Neural progenitor cell (in vitro differentiated cells): ENCODE results near the gene HK2. TPM values are rescaled to one million over a fixed set of nuclear protein-coding genes. Genes with fewer than 3 reads are reported as not detected.
A peak's percentile ranks its signal among the peaks of the same experiment; 100 is the strongest.

Experiments used
- DNase-seq: peaks from one replicate; pipeline ENCODE4 v3.0.0-alpha.2; 2016; ENCODE audit warnings: low spot score
- H2AFZ ChIP-seq: fragments of 200-600 bp; sonication (generic); replicated peaks from 2 replicates; pipeline ENCODE4 v1.6.1; 2016; ENCODE audit warnings: antibody characterized with exemption
- H3F3A ChIP-seq: fragments of 200-600 bp; sonication (generic); 2 replicates; pipeline ENCODE4 v1.6.1; 2016; ENCODE audit warnings: antibody characterized with exemption, low read depth
- H3K27ac ChIP-seq: fragments of 200-600 bp; sonication (generic); 2 replicates; pipeline ENCODE4 v1.5.1; 2016; ENCODE audit warnings: mild to moderate bottlenecking
- H3K27me3 ChIP-seq: fragments of 200-600 bp; sonication (generic); 2 replicates; pipeline ENCODE4 v1.6.1; 2016; ENCODE audit warnings: mild to moderate bottlenecking, moderate library complexity
- H3K36me3 ChIP-seq: fragments of 200-600 bp; sonication (generic); 2 replicates; pipeline ENCODE4 v1.5.1; 2016
- H3K4me1 ChIP-seq: fragments of 200-600 bp; sonication (generic); 2 replicates; pipeline ENCODE4 v1.6.1; 2016; ENCODE audit warnings: mixed run types
- H3K4me2 ChIP-seq: fragments of 200-600 bp; sonication (generic); 2 replicates; pipeline ENCODE4 v1.6.1; 2016
- H3K4me3 ChIP-seq: fragments of 200-600 bp; sonication (generic); 2 replicates; pipeline ENCODE4 v1.5.1; 2016
- H3K79me2 ChIP-seq: fragments of 200-600 bp; sonication (generic); 2 replicates; pipeline ENCODE4 v1.6.1; 2016; ENCODE audit warnings: low read depth
- H3K9ac ChIP-seq: fragments of 200-600 bp; sonication (generic); 2 replicates; pipeline ENCODE4 v1.6.1; 2016
- H3K9me3 ChIP-seq: fragments of 200-600 bp; sonication (generic); 2 replicates; pipeline ENCODE4 v1.5.1; 2016; ENCODE audit warnings: low read depth
- H4K20me1 ChIP-seq: fragments of 200-600 bp; sonication (generic); 2 replicates; pipeline ENCODE4 v1.6.1; 2016; ENCODE audit warnings: low read depth
- H3K27ac Mint-ChIP-seq: 3 replicates; pipeline ENCODE4 v1.8.0; 2021; ENCODE audit warnings: mixed read lengths
- H3K27me3 Mint-ChIP-seq: 2 replicates; pipeline ENCODE4 v1.8.0; 2022; ENCODE audit warnings: low read depth, mild to moderate bottlenecking, inconsistent platforms, moderate library complexity, mixed read lengths; ENCODE audit not compliant: insufficient read depth
- H3K36me3 Mint-ChIP-seq: 3 replicates; pipeline ENCODE4 v1.8.0; 2021; ENCODE audit warnings: mixed read lengths
- H3K4me1 Mint-ChIP-seq: 3 replicates; pipeline ENCODE4 v1.8.0; 2021; ENCODE audit warnings: mixed read lengths
- H3K4me3 Mint-ChIP-seq: 3 replicates; pipeline ENCODE4 v1.8.0; 2021; ENCODE audit warnings: mild to moderate bottlenecking, moderate library complexity, mixed read lengths
- H3K9me3 Mint-ChIP-seq: 3 replicates; pipeline ENCODE4 v1.8.0; 2020; ENCODE audit warnings: mixed read lengths
- EZH2 ChIP-seq: fragments of 200-600 bp; sonication (generic); IDR thresholded peaks from 2 replicates; pipeline ENCODE4 v1.6.1; 2017; ENCODE audit warnings: antibody characterized with exemption, mild to moderate bottlenecking, moderate library complexity
- EZH2phosphoT487 ChIP-seq: fragments of 200-600 bp; sonication (generic); IDR thresholded peaks from 2 replicates; pipeline ENCODE4 v1.6.1; 2017; ENCODE audit warnings: antibody characterized with exemption
- total RNA-seq: library from RNA; depleted of rRNA; stranded (reverse); fragments of >200 nt; gene quantifications from 2 replicates; pipeline ENCODE4 v1.2.3, GENCODE V29; 2015; ENCODE audit warnings: low replicate concordance
- TF ChIP-seq, protein P1 (sequence below): fragments of 200-600 bp; sonication (generic); IDR thresholded peaks from 2 replicates; pipeline ENCODE4 v1.5.1; 2017; ENCODE audit warnings: antibody characterized with exemption, mild to moderate bottlenecking

Gene HK2
- total RNA-seq, 1 donor from 2014 or later, result 61.8 TPM

DNA sequence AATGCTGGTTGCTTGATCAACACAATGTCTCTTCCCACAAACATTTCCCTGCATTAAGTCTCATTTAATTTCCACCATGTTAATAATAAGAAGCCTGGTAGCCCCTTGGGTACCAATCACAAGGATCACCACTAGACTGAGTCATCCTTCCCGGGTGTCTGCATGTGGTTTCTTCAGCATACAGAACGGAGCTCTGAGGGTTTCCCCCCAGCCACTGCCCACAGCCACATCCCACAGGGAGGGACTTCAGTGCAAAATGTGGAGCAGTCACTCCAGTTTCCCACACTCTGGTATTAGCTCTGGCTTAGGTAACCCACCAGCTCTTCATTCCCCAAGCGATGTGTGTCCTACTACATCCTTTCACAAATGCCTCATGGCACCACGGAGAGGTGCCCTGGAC lies 81.8 kb downstream of the HK2 start:
- H3K9me3 ChIP-seq, result no peaks in the 10 kb centered on the region
- no peak overlapping the region for H3K4me3 ChIP-seq
- H4K20me1 ChIP-seq, result no peaks in the 10 kb centered on the region
- no peak overlapping the region for H3K4me2 ChIP-seq
- Mint-ChIP-seq H3K4me1 (no peaks in the 10 kb centered on the region), H3K36me3 (no peaks in the 10 kb centered on the region), H3K4me3 (no peak overlapping the region), H3K27me3 (peaks cover 4% of the 10 kb centered on the region), H3K27ac (no peak overlapping the region), H3K9me3 (no peaks in the 10 kb centered on the region)
- no peak for DNase-seq
- H3K9ac ChIP-seq, result no peak overlapping the region
- TF ChIP-seq EZH2phosphoT487, result no peak
- peaks cover 9% of the 10 kb centered on the region for H3K27me3 ChIP-seq
- H3K4me1 ChIP-seq, result no peaks in the 10 kb centered on the region
- no peak overlapping the region for H3K27ac ChIP-seq
- H3F3A ChIP-seq, result no peaks in the 10 kb centered on the region
- H2AFZ ChIP-seq, result no peak overlapping the region
- no peaks in the 10 kb centered on the region for H3K36me3 ChIP-seq
- H3K79me2 ChIP-seq, result no peaks in the 10 kb centered on the region

DNA sequence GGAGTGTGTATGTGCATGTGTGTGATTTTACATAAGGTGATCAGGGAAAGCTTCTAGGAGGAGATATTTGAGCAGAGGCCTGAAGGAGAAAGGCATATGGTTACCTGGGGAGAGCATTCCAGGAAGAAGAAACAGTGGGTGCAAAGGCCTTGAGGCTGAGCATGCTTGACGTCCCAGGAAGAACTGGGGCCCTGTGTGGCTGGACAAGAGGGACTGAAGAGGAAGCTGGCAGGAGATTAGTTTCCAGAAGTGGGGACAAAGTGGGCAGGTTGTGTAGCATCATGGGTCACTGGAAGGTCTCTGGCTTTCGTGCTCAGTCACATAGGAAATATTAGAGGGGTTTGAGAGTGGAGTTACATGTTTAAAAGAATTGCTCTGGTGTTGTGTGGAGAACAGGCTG lies 82.5 kb downstream of the HK2 start:
- Histone ChIP-seq H3K4me1 (no peaks in the 10 kb centered on the region), H4K20me1 (no peaks in the 10 kb centered on the region), H3K9ac (no peak overlapping the region), H3K4me3 (no peak overlapping the region), H3K27ac (no peak overlapping the region), H3K4me2 (no peak overlapping the region), H3K79me2 (no peaks in the 10 kb centered on the region), H3K9me3 (no peaks in the 10 kb centered on the region), H3K27me3 (peaks cover 10% of the 10 kb centered on the region), H3K36me3 (no peaks in the 10 kb centered on the region), H2AFZ (no peak overlapping the region), H3F3A (no peaks in the 10 kb centered on the region)
- DNase-seq, result no peak
- H3K4me1 Mint-ChIP-seq, result no peaks in the 10 kb centered on the region
- peaks cover 7% of the 10 kb centered on the region for H3K27me3 Mint-ChIP-seq
- H3K9me3 Mint-ChIP-seq, result no peaks in the 10 kb centered on the region
- H3K27ac Mint-ChIP-seq, result no peak overlapping the region
- no peaks in the 10 kb centered on the region for H3K36me3 Mint-ChIP-seq
- TF ChIP-seq, protein P1, sequence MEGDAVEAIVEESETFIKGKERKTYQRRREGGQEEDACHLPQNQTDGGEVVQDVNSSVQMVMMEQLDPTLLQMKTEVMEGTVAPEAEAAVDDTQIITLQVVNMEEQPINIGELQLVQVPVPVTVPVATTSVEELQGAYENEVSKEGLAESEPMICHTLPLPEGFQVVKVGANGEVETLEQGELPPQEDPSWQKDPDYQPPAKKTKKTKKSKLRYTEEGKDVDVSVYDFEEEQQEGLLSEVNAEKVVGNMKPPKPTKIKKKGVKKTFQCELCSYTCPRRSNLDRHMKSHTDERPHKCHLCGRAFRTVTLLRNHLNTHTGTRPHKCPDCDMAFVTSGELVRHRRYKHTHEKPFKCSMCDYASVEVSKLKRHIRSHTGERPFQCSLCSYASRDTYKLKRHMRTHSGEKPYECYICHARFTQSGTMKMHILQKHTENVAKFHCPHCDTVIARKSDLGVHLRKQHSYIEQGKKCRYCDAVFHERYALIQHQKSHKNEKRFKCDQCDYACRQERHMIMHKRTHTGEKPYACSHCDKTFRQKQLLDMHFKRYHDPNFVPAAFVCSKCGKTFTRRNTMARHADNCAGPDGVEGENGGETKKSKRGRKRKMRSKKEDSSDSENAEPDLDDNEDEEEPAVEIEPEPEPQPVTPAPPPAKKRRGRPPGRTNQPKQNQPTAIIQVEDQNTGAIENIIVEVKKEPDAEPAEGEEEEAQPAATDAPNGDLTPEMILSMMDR, result no peak
- no peak for TF ChIP-seq EZH2phosphoT487
- TF ChIP-seq EZH2, result no peak
- H3K4me3 Mint-ChIP-seq, result no peak overlapping the region

DNA sequence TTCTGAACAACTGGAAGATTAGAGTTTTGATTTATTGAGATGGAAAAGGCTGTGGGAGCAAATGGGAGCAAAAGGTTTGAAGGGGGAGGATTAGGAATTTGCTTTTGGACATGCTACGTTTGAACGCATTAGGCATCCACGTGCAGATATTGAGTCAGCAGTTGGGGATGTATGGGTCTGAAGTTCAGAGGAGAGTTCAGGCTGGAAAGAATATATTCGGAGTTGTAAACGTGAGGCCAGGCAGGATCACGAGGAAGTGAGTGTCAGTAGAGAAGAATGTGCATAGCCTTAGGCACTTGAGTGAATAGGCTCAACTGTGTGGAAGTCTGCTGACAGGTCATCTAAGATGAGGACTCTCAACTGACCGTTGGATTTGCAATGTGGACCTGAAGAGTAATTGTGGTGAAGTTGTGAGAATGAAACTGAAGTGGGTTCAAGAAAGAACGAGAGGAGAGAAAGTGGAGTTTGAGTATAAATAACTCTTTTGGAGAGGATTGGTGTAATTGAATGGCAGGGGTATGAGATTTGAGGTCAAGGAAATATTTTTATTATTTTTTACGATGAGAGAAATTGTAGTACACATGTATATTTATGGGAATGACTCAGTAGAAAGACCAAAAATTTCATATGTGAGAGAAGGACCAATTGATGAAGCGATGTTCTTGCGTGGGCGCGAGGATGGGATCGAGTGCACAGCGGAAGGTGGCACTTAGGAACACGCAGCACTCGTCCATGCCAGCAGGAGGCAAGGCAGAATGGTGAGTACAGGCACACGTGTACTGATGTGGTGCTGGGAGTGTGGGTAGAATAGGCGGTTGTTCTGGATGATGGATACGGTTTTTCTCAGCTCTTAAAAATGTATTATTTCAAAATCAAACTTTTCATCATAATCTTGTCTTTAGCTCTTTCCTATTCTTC lies 84.0 kb downstream of the HK2 start:
- Histone ChIP-seq H3K27ac (no peak overlapping the region), H3K4me3 (no peak overlapping the region), H3F3A (no peaks in the 10 kb centered on the region), H3K4me1 (no peaks in the 10 kb centered on the region), H4K20me1 (no peaks in the 10 kb centered on the region), H3K27me3 (peaks cover 10% of the 10 kb centered on the region), H2AFZ (no peak overlapping the region), H3K9me3 (no peaks in the 10 kb centered on the region), H3K9ac (no peak overlapping the region), H3K36me3 (no peaks in the 10 kb centered on the region), H3K79me2 (no peaks in the 10 kb centered on the region), H3K4me2 (no peak overlapping the region)
- Mint-ChIP-seq H3K4me1 (no peaks in the 10 kb centered on the region), H3K36me3 (no peaks in the 10 kb centered on the region), H3K27ac (no peak overlapping the region), H3K9me3 (no peaks in the 10 kb centered on the region), H3K4me3 (no peak overlapping the region), H3K27me3 (peaks cover 4% of the 10 kb centered on the region)
- DNase-seq, result no peak
- TF ChIP-seq EZH2 (no peak), EZH2phosphoT487 (no peak)
- TF ChIP-seq, protein P1, result no peak

DNA sequence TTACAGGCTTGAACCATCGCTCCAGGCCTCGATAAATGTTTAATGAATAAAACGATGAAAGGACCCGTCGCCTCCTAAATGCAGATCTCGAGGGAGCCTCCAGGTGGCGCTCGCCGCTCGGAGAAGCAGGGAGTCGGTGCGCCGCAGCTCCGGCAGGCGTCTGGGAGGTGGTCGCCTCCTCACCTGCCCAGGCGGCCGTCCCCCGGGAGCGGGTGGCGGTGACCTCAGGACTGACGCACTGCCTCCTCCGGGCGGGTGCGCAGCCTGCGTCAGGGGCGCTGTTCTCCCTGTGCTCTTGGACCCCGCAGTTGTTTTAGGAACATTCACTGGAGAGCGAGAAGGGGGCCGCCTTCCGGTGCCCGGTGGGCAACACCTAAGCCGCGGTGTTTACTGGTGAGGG lies 85.9 kb downstream of the HK2 start:
- no peaks in the 10 kb centered on the region for H3K4me1 Mint-ChIP-seq
- no peak overlapping the region for H3K27ac Mint-ChIP-seq
- H2AFZ ChIP-seq, result peak overlapping the region; percentile 84

More for the DNA sequence above, 85.9 kb downstream of the HK2 start:
- H3K9me3 ChIP-seq, result no peaks in the 10 kb centered on the region
- H3K27me3 Mint-ChIP-seq, result peaks cover 9% of the 10 kb centered on the region
- no peaks in the 10 kb centered on the region for H3K79me2 ChIP-seq
- H3K4me3 Mint-ChIP-seq, result peak overlapping the region; percentile 52
- H3K9ac ChIP-seq, result no peak overlapping the region
- H3K4me3 ChIP-seq, result peak overlapping the region; percentile 55
- DNase-seq, result peak; percentile 88
- no peaks in the 10 kb centered on the region for H3K9me3 Mint-ChIP-seq
- H3K4me2 ChIP-seq, result peak overlapping the region; percentile 92
- no peak overlapping the region for H3K27ac ChIP-seq
- TF ChIP-seq EZH2phosphoT487 (no peak), EZH2 (no peak)
- TF ChIP-seq, protein P1, result peak; percentile 94
- peaks cover 10% of the 10 kb centered on the region for H3K27me3 ChIP-seq
- peaks cover 1% of the 10 kb centered on the region for H3K4me1 ChIP-seq
- no peaks in the 10 kb centered on the region for H3K36me3 Mint-ChIP-seq
- H4K20me1 ChIP-seq, result no peaks in the 10 kb centered on the region
- H3F3A ChIP-seq, result no peaks in the 10 kb centered on the region
- no peaks in the 10 kb centered on the region for H3K36me3 ChIP-seq
